ENCODE measurements around the gene CCDC57.

The CCDC57 gene

DNA sequence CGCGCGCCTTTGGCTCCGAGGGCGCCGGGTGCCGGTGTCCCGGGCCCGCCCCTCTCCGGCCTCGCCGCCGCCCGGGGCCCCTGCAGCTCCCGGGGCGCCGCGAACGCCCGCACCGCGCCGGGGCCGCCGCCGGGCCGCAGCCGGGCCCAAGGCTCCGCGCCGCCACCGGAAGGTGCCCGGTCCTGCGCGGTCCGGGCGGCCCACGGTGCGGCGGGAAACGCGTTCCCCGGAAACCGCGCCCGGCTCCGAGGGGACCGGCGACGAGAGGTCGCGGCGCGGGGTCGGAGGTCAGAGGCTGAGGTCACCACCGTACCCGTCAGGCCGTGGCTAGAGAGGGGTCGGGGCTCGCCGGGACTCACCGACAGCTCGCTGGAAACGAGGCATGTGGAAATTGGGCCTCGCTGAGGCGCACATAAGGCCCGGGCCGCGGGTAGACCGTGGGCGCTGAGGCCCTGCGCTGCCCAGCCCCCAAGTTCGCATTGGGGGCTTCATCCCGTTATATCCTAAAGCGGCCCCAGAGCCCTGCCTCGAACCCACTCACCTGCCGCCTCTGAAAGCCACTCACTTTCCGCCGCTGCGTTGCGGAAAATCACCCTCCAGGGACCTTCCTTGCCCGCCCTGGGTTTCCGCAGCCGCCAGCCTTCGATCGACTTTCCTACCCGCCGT lies 146.9 kb downstream of the CCDC57 start, which contains the start of gene DUS1L:
DUS1L (minus strand) TSS at position 167 of the 666 bp plus-strand sequence. CDS start 745 bp downstream, outside the sequence.
- no peaks in the 10 kb centered on the region for H3K9me3 ChIP-seq (ENCODE audit: insufficient read depth, low read depth, low read length)
- peak within 1 kb of the TSS; percentile 87 for H3K4me3 ChIP-seq (ENCODE audit: low read length)
- no peaks in the 10 kb centered on the region for H3K27me3 ChIP-seq (ENCODE audit: insufficient read depth, low read length)
- no peak within 1 kb of the TSS for H3K27ac ChIP-seq (ENCODE audit: low read depth, low read length)
- peak within 1 kb of the TSS; percentile 91 for H3K9ac ChIP-seq (ENCODE audit: low read depth, low read length)
- H3K36me3 ChIP-seq (ENCODE audit: insufficient read depth, low read length), result peaks cover 32% of the 10 kb centered on the region
- 11% methylated on average over 88 of the region's 88 CpGs for WGBS
- H3K4me1 ChIP-seq (ENCODE audit: insufficient read depth, low read length), result no peaks in the 10 kb centered on the region

DNA sequence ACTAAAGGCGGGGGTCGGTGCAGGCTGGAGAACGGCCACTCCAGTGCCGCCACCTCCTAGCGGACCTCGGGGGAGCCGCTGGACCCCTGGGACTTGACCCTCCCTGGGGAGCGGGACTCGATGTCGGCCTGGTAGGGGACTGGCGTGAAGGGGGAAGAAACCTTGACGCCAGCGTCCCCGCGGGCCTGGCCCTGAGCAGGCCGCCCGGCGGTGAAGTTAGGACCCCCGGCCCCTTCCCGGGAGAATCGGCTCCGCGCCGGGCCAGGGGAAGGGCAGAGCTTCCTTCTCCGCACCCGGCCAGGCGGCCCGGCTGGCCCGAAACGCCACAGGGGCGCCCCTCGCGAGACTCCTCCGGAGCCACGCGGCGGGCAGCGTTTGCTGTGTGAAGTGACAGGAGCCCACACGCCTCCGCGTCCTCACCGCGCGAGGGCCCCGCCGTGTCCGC lies 147.4 kb downstream of the CCDC57 start:
- 2% methylated on average over 47 of the region's 47 CpGs for WGBS
- Histone ChIP-seq H3K9ac (ENCODE audit: low read depth, low read length) (peak overlapping the region; percentile 70), H3K9me3 (ENCODE audit: insufficient read depth, low read depth, low read length) (no peaks in the 10 kb centered on the region), H3K4me1 (ENCODE audit: insufficient read depth, low read length) (no peaks in the 10 kb centered on the region), H3K4me3 (ENCODE audit: low read length) (peak overlapping the region; percentile 87), H3K27me3 (ENCODE audit: insufficient read depth, low read length) (no peaks in the 10 kb centered on the region), H3K27ac (ENCODE audit: low read depth, low read length) (no peak overlapping the region), H3K36me3 (ENCODE audit: insufficient read depth, low read length) (peaks cover 37% of the 10 kb centered on the region)

GRCh38 chr17:82064433-82065192 lies 148.0 kb downstream of the CCDC57 start:
- Histone ChIP-seq H3K36me3 (ENCODE audit: insufficient read depth, low read length) (peaks cover 43% of the 10 kb centered on the region), H3K27ac (ENCODE audit: low read depth, low read length) (no peak overlapping the region), H3K9me3 (ENCODE audit: insufficient read depth, low read depth, low read length) (no peaks in the 10 kb centered on the region), H3K27me3 (ENCODE audit: insufficient read depth, low read length) (no peaks in the 10 kb centered on the region), H3K4me1 (ENCODE audit: insufficient read depth, low read length) (no peaks in the 10 kb centered on the region), H3K9ac (ENCODE audit: low read depth, low read length) (peak overlapping the region; percentile 70), H3K4me3 (ENCODE audit: low read length) (peak overlapping the region; percentile 87)
- 58% methylated on average over 36 of the region's 36 CpGs for WGBS

DNA sequence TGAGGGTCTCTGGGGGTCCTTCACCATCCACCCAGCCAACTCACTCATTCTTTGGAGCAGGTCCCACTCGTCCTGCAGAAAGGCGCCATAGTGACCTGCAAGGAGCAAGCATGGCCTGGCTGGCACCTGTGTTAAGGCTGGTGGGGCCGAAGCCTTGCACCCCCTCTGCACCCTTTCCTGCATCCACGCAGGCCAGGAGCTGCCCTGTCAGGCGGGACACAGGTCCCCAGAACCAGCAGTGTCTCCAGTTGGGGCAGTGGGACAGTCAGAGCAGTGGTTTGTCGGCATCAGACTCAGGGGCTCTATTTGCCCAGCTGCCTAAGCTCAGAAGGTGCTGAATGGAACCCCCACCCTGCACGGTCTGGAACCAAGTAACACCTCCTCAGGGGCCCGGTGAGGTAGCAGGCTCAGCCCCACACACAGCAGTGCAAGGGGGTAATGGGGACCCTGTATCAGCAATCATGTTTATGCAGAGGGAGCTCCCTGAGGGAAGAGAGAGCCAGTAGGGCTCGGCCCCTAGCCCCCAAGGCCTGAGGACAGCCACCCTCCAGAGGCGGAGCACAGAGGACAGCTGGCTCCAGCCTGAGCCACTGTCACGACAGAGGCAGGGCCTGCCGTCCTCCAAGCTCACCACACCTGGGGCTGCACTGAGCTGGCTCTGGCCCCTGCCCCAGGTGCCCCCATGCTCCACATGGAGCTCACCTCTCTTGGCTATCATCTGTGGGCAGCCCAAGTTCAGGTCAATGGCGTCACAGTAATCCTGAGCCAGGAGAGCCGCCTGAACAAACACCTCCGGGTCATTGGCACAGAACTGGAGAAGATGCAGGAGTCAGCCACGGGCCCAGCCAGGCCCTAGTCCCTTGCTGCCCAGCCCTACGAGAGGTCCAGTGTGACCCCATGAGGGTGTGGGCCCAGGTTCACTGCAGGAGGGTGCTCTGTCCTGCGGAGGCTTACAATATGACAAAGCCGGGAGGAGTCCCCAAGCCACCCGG lies 148.9 kb downstream of the CCDC57 start:
- Histone ChIP-seq H3K27me3 (ENCODE audit: insufficient read depth, low read length) (no peaks in the 10 kb centered on the region), H3K9ac (ENCODE audit: low read depth, low read length) (no peak overlapping the region), H3K4me3 (ENCODE audit: low read length) (peak overlapping the region; percentile 87), H3K4me1 (ENCODE audit: insufficient read depth, low read length) (no peaks in the 10 kb centered on the region), H3K27ac (ENCODE audit: low read depth, low read length) (no peak overlapping the region), H3K9me3 (ENCODE audit: insufficient read depth, low read depth, low read length) (no peaks in the 10 kb centered on the region), H3K36me3 (ENCODE audit: insufficient read depth, low read length) (peaks cover 52% of the 10 kb centered on the region)
- WGBS, result 91% methylated on average over 20 of the region's 20 CpGs

- Histone ChIP-seq H3K9me3 (ENCODE audit: insufficient read depth, low read depth, low read length) (no peaks in the 10 kb centered on the region), H3K36me3 (ENCODE audit: insufficient read depth, low read length) (peaks cover 58% of the 10 kb centered on the region), H3K9ac (ENCODE audit: low read depth, low read length) (no peak overlapping the region), H3K4me1 (ENCODE audit: insufficient read depth, low read length) (no peaks in the 10 kb centered on the region), H3K4me3 (ENCODE audit: low read length) (no peak overlapping the region), H3K27ac (ENCODE audit: low read depth, low read length) (no peak overlapping the region), H3K27me3 (ENCODE audit: insufficient read depth, low read length) (no peaks in the 10 kb centered on the region)
- 96% methylated on average over 9 of the region's 9 CpGs for WGBS
Observed at GRCh38 chr17:82062984-82063368, 149.7 kb downstream of the CCDC57 start.

DNA sequence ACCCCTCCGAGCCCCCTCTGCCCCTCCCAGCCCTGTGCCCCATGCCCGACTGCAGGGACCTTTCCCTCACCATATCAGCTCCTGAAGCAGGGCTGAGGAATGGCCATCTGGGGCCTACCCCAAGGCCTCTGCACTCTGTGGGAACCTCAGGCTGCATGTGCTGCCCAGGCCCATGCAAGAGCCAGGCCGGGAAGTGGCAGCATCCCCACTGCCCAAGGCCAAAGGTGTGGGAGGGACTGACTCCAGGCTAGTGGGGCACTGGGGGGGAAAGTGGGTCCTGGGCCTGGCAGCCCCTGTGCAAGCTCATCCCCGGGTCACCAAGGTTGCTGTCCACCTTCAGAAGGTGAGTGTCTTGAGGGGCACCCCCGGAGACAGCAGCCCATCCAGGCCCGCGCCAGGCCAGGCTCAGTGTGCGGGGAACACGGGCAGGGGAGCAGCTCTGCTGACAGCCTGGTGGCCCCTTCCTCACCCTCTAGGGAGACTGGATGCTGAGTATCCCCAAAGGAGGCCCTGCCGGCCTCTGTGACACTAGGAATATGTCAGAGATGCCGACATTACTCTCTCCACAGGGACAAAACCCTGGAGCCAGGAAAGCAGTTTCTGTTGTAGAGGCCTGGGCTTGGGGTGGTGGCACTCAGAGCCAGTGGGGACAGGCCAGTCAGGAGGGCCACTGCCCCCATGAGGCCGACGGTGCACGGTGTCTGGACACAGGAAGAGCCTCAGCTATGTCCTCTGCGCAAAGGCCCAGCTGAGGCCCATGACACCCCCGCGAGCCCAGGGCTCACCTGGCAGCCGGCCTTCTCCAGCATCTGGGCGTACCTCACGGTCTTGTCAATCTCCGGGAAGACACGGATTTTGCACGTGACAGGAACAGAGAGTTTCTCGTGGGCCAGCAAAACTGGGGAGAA lies 150.3 kb downstream of the CCDC57 start:
- Histone ChIP-seq H3K27me3 (ENCODE audit: insufficient read depth, low read length) (no peaks in the 10 kb centered on the region), H3K27ac (ENCODE audit: low read depth, low read length) (no peak overlapping the region), H3K4me1 (ENCODE audit: insufficient read depth, low read length) (no peaks in the 10 kb centered on the region), H3K36me3 (ENCODE audit: insufficient read depth, low read length) (peaks cover 64% of the 10 kb centered on the region), H3K9ac (ENCODE audit: low read depth, low read length) (no peak overlapping the region), H3K4me3 (ENCODE audit: low read length) (no peak overlapping the region), H3K9me3 (ENCODE audit: insufficient read depth, low read depth, low read length) (no peaks in the 10 kb centered on the region)
- WGBS, result 94% methylated on average over 24 of the region's 24 CpGs

DNA sequence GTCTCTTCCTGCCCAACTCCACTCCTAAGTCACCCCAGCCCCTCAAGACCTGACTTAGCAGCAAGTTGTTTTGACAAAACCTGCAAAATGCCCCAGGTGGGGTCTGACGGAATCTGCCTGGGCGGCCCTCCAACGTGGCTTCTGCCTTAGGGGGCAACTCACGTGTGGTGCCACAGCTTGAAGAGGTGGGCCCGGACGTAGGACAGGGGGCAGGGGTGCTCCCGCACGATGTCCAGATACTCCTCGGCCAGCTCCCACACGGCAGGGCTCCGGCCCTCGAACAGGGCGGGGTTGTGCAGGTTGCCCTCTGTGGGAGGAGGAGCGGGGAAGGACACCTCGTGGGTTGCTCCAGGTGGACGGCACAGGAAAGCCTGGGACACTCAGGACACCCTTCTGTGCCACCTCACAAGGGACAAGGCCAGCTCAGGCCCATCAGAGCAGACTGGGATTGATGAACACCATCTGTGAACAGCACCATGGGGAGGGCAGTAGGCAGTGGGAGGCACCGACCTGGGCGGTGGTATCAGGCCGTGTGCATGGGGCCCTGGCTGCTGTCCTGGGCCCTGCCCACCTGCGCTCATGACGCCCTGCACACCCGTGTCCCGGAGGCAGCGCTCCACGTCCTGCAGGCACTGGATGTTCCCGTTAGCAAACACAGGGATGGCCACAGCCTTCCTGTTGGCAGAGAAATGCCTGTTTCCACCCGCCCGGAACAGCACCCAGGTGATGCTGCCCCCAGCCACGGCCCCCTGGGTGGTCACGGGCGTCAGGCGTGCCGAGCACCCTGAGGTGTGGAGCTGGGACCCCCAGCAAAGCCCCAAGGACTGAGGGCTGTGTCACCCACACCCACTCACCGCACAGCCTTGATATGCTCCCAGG lies 151.4 kb downstream of the CCDC57 start:
- Histone ChIP-seq H3K4me1 (ENCODE audit: insufficient read depth, low read length) (no peaks in the 10 kb centered on the region), H3K27ac (ENCODE audit: low read depth, low read length) (no peak overlapping the region), H3K9ac (ENCODE audit: low read depth, low read length) (no peak overlapping the region), H3K9me3 (ENCODE audit: insufficient read depth, low read depth, low read length) (no peaks in the 10 kb centered on the region), H3K27me3 (ENCODE audit: insufficient read depth, low read length) (no peaks in the 10 kb centered on the region), H3K4me3 (ENCODE audit: low read length) (no peak overlapping the region), H3K36me3 (ENCODE audit: insufficient read depth, low read length) (peaks cover 75% of the 10 kb centered on the region)
- 95% methylated on average over 34 of the region's 34 CpGs for WGBS

DNA sequence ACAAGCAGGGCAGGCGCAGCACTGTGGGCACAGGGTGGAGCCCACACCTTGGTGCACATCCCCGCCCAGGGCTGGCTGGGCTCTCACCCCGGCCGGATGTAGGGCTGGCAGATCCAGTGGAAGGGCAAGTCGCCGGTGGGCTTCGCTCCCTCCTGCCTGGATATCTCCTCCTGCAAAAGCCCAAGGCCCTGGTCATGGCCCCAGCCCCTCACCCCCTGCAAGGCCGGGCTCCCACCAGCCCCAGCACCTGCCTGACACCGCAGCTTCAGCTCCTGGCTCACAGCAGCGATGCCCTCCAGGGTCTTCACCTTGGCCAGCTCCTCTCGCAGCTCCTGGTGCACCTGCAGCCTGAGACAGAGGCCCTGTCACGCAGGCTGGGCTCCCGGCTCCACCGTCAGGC lies 152.0 kb downstream of the CCDC57 start:
- Histone ChIP-seq H3K9me3 (ENCODE audit: insufficient read depth, low read depth, low read length) (no peaks in the 10 kb centered on the region), H3K4me1 (ENCODE audit: insufficient read depth, low read length) (no peaks in the 10 kb centered on the region), H3K36me3 (ENCODE audit: insufficient read depth, low read length) (peaks cover 82% of the 10 kb centered on the region), H3K9ac (ENCODE audit: low read depth, low read length) (no peak overlapping the region), H3K4me3 (ENCODE audit: low read length) (no peak overlapping the region), H3K27ac (ENCODE audit: low read depth, low read length) (no peak overlapping the region), H3K27me3 (ENCODE audit: insufficient read depth, low read length) (no peaks in the 10 kb centered on the region)
- WGBS, result 89% methylated on average over 14 of the region's 14 CpGs

DNA sequence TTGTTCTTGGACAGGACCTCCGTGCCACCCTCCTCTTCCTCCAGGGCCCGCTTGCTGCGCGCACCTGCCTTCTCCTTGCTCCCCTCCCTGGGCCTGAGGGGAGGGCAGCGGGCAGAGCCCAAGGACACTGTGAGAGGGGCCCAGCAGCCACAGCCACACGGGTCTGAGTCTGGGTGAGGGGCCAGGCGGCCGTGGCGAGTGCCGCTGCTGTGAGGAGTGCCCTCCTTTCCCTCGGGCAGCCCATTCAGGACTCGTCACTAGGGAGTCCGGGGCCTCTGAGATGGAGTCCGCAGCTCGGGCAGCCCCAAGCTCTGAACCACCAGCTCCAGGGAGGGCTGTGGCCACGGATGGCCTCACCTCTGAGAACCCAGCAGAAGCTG lies 152.7 kb downstream of the CCDC57 start:
- WGBS, result 97% methylated on average over 16 of the region's 16 CpGs
- no peak overlapping the region for H3K4me3 ChIP-seq (ENCODE audit: low read length)
- no peaks in the 10 kb centered on the region for H3K4me1 ChIP-seq (ENCODE audit: insufficient read depth, low read length)
- no peak overlapping the region for H3K9ac ChIP-seq (ENCODE audit: low read depth, low read length)
- peaks cover 86% of the 10 kb centered on the region for H3K36me3 ChIP-seq (ENCODE audit: insufficient read depth, low read length)
- no peaks in the 10 kb centered on the region for H3K27me3 ChIP-seq (ENCODE audit: insufficient read depth, low read length)
- no peak overlapping the region for H3K27ac ChIP-seq (ENCODE audit: low read depth, low read length)
- H3K9me3 ChIP-seq (ENCODE audit: insufficient read depth, low read depth, low read length), result no peaks in the 10 kb centered on the region
